ENCODE results near the gene SMYD3.

The SMYD3 gene

GRCh38 chr1:246318622-246319021 is 188.5 kb downstream of the SMYD3 start:
- H3K27ac ChIP-seq: no peak overlapping the region
- TF ChIP-seq CTCF (conservative IDR thresholded peaks at IDR 0.05) (no peak), ZFX (IDR thresholded peaks at IDR 0.05) (no peak)

- TF ChIP-seq CTCF (conservative IDR thresholded peaks at IDR 0.05) (no peak), ZFX (IDR thresholded peaks at IDR 0.05) (no peak)
- H3K27ac ChIP-seq: no peak overlapping the region
Observed at GRCh38 chr1:246318036-246318359, 189.1 kb downstream of the SMYD3 start.

GRCh38 chr1:246317332-246318035 is 189.6 kb downstream of the SMYD3 start:
- TF ChIP-seq ZFX (IDR thresholded peaks at IDR 0.05): no peak
- H3K27ac ChIP-seq: no peak overlapping the region

GRCh38 chr1:246311461-246311860 is 195.6 kb downstream of the SMYD3 start:
- TF ChIP-seq ZFX (IDR thresholded peaks at IDR 0.05) (no peak), CTCF (conservative IDR thresholded peaks at IDR 0.05) (no peak)

GRCh38 chr1:246309247-246309884 is 197.7 kb downstream of the SMYD3 start:
- TF ChIP-seq CTCF (conservative IDR thresholded peaks at IDR 0.05): no peak
- TF ChIP-seq ZFX (IDR thresholded peaks at IDR 0.05): no peak
- no peak overlapping the region for H3K27ac ChIP-seq

More at GRCh38 chr1:246311461-246311860, 195.6 kb downstream of the SMYD3 start:
- H3K27ac ChIP-seq: no peak overlapping the region

- TF ChIP-seq CTCF (conservative IDR thresholded peaks at IDR 0.05): no peak
- no peak for TF ChIP-seq ZFX (IDR thresholded peaks at IDR 0.05)
Observed at GRCh38 chr1:246308533-246309075, 198.5 kb downstream of the SMYD3 start.

GRCh38 chr1:246306415-246307037 is 200.6 kb downstream of the SMYD3 start:
- TF ChIP-seq ZFX (IDR thresholded peaks at IDR 0.05): no peak
- no peak for TF ChIP-seq CTCF (conservative IDR thresholded peaks at IDR 0.05)
- no peak overlapping the region; the same call in 1 of the 2 replicates for H3K27ac ChIP-seq

More at GRCh38 chr1:246308533-246309075, 198.5 kb downstream of the SMYD3 start:
- no peak overlapping the region for H3K27ac ChIP-seq

Measured in C4-2B (cell line).